GM12878 (cell line): ENCODE results near the gene FAM81A. TPM values are rescaled to one million over a fixed set of nuclear protein-coding genes. Genes with fewer than 3 reads are reported as not detected.

Experiments used
- ATAC-seq: fragments of 200-7000 bp; cut with Tn5 transposase; 3 replicates; pipeline ENCODE4 v1.9.1; 2020; ENCODE audit warnings: mild to moderate bottlenecking, moderate library complexity
- BruUV-seq: library from RNA; stranded (reverse); fragments of 400-500 nt; replicated peaks from 2 replicates; lab custom pipeline; 2021; lab: Mats Ljungman, UMichigan
- CTCF ChIA-PET: fragments of 300-600 bp; sonication (Branson Sonifier 250); formaldehyde crosslinking; extraction: SDS; loops from one replicate; lab custom pipeline; 2021; ENCODE audit warnings: inconsistent platforms; lab: Yijun Ruan, JAX
- POLR2A ChIA-PET: fragments of 350-600 bp; formaldehyde crosslinking; extraction: SDS; loops from one replicate; lab custom pipeline; 2021; ENCODE audit warnings: inconsistent platforms; lab: Charles Lee
- RAD21 ChIA-PET: fragments of 300-600 bp; sonication (Branson Sonifier 250); formaldehyde crosslinking; loops from one replicate; lab custom pipeline; 2023; ENCODE audit warnings: antibody characterized with exemption; ENCODE audit not compliant: unreplicated experiment; lab: Charles Lee
- SMC1A ChIA-PET: fragments of 300-600 bp; sonication (Branson Sonifier 250); formaldehyde crosslinking; loops from one replicate; lab custom pipeline; 2023; ENCODE audit not compliant: unreplicated experiment, uncharacterized antibody; lab: Charles Lee
- DNase-seq: peaks from one replicate; pipeline ENCODE4 v3.0.0-alpha.2; 2011; ENCODE audit warnings: low read depth, low spot score
- FAIRE-seq: peaks from 3 replicates; lab custom pipeline; 2011; peaks lifted over from hg19 to GRCh38; lab: Jason Lieb, UNC
- H2AFZ ChIP-seq: 2 replicates; pipeline ENCODE4 v1.6.0; 2011; ENCODE audit warnings: low read depth, low read length, control low read depth; ENCODE audit not compliant: control insufficient read depth
- H3K27ac ChIP-seq: 2 replicates; pipeline ENCODE4 v1.5.1; 2011; ENCODE audit warnings: control low read depth; ENCODE audit not compliant: control insufficient read depth, insufficient read depth
- H3K27me3 ChIP-seq, 2 experiments: replicated peaks in 1 of 2; 2 replicates each; pipeline versions ENCODE4 v1.6.0 to v1.6.1; 2011; ENCODE audit warnings: low read length in 1 of 2; ENCODE audit not compliant: control insufficient read depth in 2 of 2, insufficient read depth in 2 of 2
- H3K36me3 ChIP-seq, 2 experiments: 2 replicates each; pipeline ENCODE4 v1.5.1; 2011; ENCODE audit warnings: low read length in 1 of 2; ENCODE audit not compliant: control insufficient read depth in 2 of 2, insufficient read depth in 2 of 2
- H3K4me1 ChIP-seq: 2 replicates; pipeline ENCODE4 v1.6.1; 2011; ENCODE audit warnings: mild to moderate bottlenecking, low read length, moderate library complexity, mixed read lengths; ENCODE audit not compliant: control insufficient read depth, insufficient read depth
- H3K4me2 ChIP-seq: 2 replicates; pipeline ENCODE4 v1.6.0; 2011; ENCODE audit warnings: control low read depth; ENCODE audit not compliant: control insufficient read depth, insufficient read depth
- H3K4me3 ChIP-seq: fragments of 200-600 bp; sonication (generic); 2 replicates; pipeline ENCODE4 v1.5.1; 2016
- H3K79me2 ChIP-seq: 2 replicates; pipeline ENCODE4 v1.6.0; 2011; ENCODE audit warnings: low read length; ENCODE audit not compliant: control insufficient read depth, insufficient read depth
- H3K9ac ChIP-seq: 2 replicates; pipeline ENCODE4 v1.8.0; 2011; ENCODE audit warnings: low read length, control low read depth, mixed read lengths; ENCODE audit not compliant: control insufficient read depth, insufficient read depth
- H3K9me3 ChIP-seq: replicated peaks from 3 replicates; pipeline ENCODE4 v1.5.1; 2011; ENCODE audit warnings: mild to moderate bottlenecking, low read length; ENCODE audit not compliant: control insufficient read depth, insufficient read depth
- H4K20me1 ChIP-seq: 2 replicates; pipeline ENCODE4 v1.6.0; 2011; ENCODE audit not compliant: control insufficient read depth, insufficient read depth
- CHD4 ChIP-seq: fragments of 200-600 bp; sonication (generic); IDR thresholded peaks from 2 replicates; pipeline ENCODE4 v1.6.1; 2016; ENCODE audit warnings: mild to moderate bottlenecking
- CREB1 ChIP-seq: IDR thresholded peaks from 2 replicates; pipeline ENCODE4 v1.6.1; 2012; ENCODE audit warnings: low read depth, mild to moderate bottlenecking, inconsistent platforms
- E2F8 ChIP-seq: fragments of 450-650 bp; IDR thresholded peaks from 2 replicates; pipeline ENCODE4 v1.6.1; 2018; ENCODE audit warnings: mild to moderate bottlenecking, low read depth, moderate library complexity; ENCODE audit not compliant: partially characterized antibody
- EZH2 ChIP-seq: IDR thresholded peaks from 2 replicates; pipeline ENCODE4 v1.6.1; 2012; ENCODE audit warnings: low read depth, mild to moderate bottlenecking, control low read depth, inconsistent platforms, low read length, borderline replicate concordance; ENCODE audit not compliant: control insufficient read depth
- GATAD2B ChIP-seq: fragments of 450-650 bp; conservative IDR thresholded peaks from 2 replicates; pipeline ENCODE4 v1.6.1; 2017; ENCODE audit warnings: low read depth, mild to moderate bottlenecking, moderate library complexity
- NFYB ChIP-seq: IDR thresholded peaks from 2 replicates; pipeline ENCODE4 v1.6.1; 2011; ENCODE audit warnings: low read depth, mild to moderate bottlenecking, low read length, improper control_type of control experiment, moderate library complexity; ENCODE audit not compliant: insufficient read depth
- RCOR1 ChIP-seq: conservative IDR thresholded peaks from 2 replicates; pipeline ENCODE4 v1.6.1; 2012; ENCODE audit warnings: low read depth, low read length, improper control_type of control experiment
- SKIL ChIP-seq: fragments of 450-650 bp; IDR thresholded peaks from 2 replicates; pipeline ENCODE4 v1.6.1; 2017; ENCODE audit warnings: mild to moderate bottlenecking, low read depth, inconsistent platforms; ENCODE audit not compliant: poor library complexity, severe bottlenecking
- WGBS: methylation state at CpG from one replicate; pipeline ENCODE4 v1.1.6; 2016; ENCODE audit warnings: low lambda C conversion rate; ENCODE audit not compliant: insufficient replicate concordance, insufficient coverage; ENCODE audit errors: missing lambda C conversion rate; 5-methylcytosine and 5-hydroxymethylcytosine counted together
- in situ Hi-C: fragments of 300-500 bp; cut with MboI; formaldehyde crosslinking; loops from 9 replicates; pipeline ENCODE4 v1.14.3; 2018; ENCODE audit warnings: mixed read lengths
- intact Hi-C: fragments of 100-400 bp; cut with micrococcal nuclease; formaldehyde crosslinking; loops from one replicate; pipeline ENCODE4 v1.14.2; 2022; ENCODE audit not compliant: unreplicated experiment
- polyA plus RNA-seq, 11 experiments: library from polyadenylated mRNA; depleted of rRNA in 4 of 11; unstranded in 6 of 11; stranded (reverse) in 5 of 11; fragments of >200 nt; fragmentation: Nextera tagmentation in 4 of 11; fragmentation: Illumina TruSeq in 1 of 11; extraction: Ambion mirVana in 4 of 11; extraction: Trizol in 1 of 11; gene quantifications; 1 replicate in 1 of 11; 2 replicates in 10 of 11; pipeline versions ENCODE4 v1.2.1 to v1.2.3, GENCODE V29; 2011 to 2016; ENCODE audit warnings: inconsistent platforms in 2 of 11, missing spikeins in 2 of 11, low read depth in 1 of 11
- total RNA-seq, 4 experiments: library from RNA; depleted of rRNA in 3 of 4; stranded (reverse); fragments of >200 nt in 3 of 4; fragmentation: Illumina TruSeq in 1 of 4; extraction: Trizol in 1 of 4; gene quantifications; 2 replicates each; pipeline versions ENCODE4 v1.2.1 to v1.2.3, GENCODE V29; 2013 to 2021

FAM81A gene
- total and polyA plus RNA-seq, 10 of the 15 experiments (the other 5 are each of a cell fraction or from before 2014, with no cell fraction given) = 0.18 to 34.5 (median 16.2) TPM

- BruUV-seq = no TSS peak
- SMC1A ChIA-PET = interaction anchor here (1.0 kb wide), 1 partner anchor 52 kb away, joined by 3 read pairs; no protein-coding TSS in a partner anchor
- no peak for ATAC-seq
- POLR2A ChIA-PET = no interaction called here
- H3K36me3 ChIP-seq = no peaks in the 10 kb centered on the region
- no peak overlapping the region for H3K9ac ChIP-seq
- intact Hi-C loops = loop anchor here (10.0 kb wide), 1 partner anchor 432 kb away; the partner anchor contains the start of gene RNF111
- CTCF ChIA-PET = interaction anchor here (0.6 kb wide), 1 partner anchor 426 kb away, joined by 3 read pairs; no protein-coding TSS in a partner anchor
- no peaks in the 10 kb centered on the region for H4K20me1 ChIP-seq
- H3K4me2 ChIP-seq = no peak overlapping the region
- no peak overlapping the region for H2AFZ ChIP-seq
- DNase-seq = no peak
- no peaks in the 10 kb centered on the region for H3K27me3 ChIP-seq
- TF ChIP-seq EZH2 = no peak
- TF ChIP-seq CHD4 = no peak
- no peak for TF ChIP-seq GATAD2B
- H3K79me2 ChIP-seq = no peaks in the 10 kb centered on the region
- H3K4me3 ChIP-seq = no peak overlapping the region
- 68% methylated on average over 4 of the region's 4 CpGs for WGBS
- RAD21 ChIA-PET = no interaction called here
- H3K9me3 ChIP-seq = no peaks in the 10 kb centered on the region
- in situ Hi-C loops = no loop called here
- peaks cover 30% of the 10 kb centered on the region for H3K4me1 ChIP-seq
- H3K27ac ChIP-seq = no peak overlapping the region
- FAIRE-seq = no peak
Observed at GRCh38 chr15:59416816-59417215, 21.2 kb upstream of the FAM81A start.

- Histone ChIP-seq H3K27me3 (no peaks in the 10 kb centered on the region), H3K9me3 (no peaks in the 10 kb centered on the region), H2AFZ (no peak overlapping the region), H3K4me1 (peaks cover 10% of the 10 kb centered on the region), H3K9ac (no peak overlapping the region), H4K20me1 (no peaks in the 10 kb centered on the region), H3K27ac (no peak overlapping the region), H3K79me2 (no peaks in the 10 kb centered on the region), H3K36me3 (no peaks in the 10 kb centered on the region), H3K4me3 (no peak overlapping the region), H3K4me2 (no peak overlapping the region)
- CTCF ChIA-PET = interaction anchor here (1.4 to 1.5 kb wide), 3 partner anchors 8 to 82 kb away, joined by 3 to 4 read pairs (median 4); no protein-coding TSS in a partner anchor
- SMC1A ChIA-PET = interaction anchor here (0.7 to 1.6 kb wide), 2 partner anchors 9 to 63 kb away, joined by 4 read pairs; no protein-coding TSS in a partner anchor
- 28% methylated on average over 1 of the region's 1 CpG for WGBS
- RAD21 ChIA-PET = no interaction called here
- no peak for DNase-seq
- intact Hi-C loops (loop anchor here (10.0 kb wide), 1 partner anchor 434 kb away; the partner anchor contains the start of gene RNF111), in situ Hi-C loops (no loop called here)
- no peak for ATAC-seq
- BruUV-seq = no TSS peak
- POLR2A ChIA-PET = no interaction called here
- no peak for FAIRE-seq
- TF ChIP-seq E2F8 (no peak), RCOR1 (no peak), NFYB (no peak), SKIL (no peak), CREB1 (no peak)
Observed at GRCh38 chr15:59419170-59419569, 18.8 kb upstream of the FAM81A start.
